Loucy (cell line): ENCODE results near the gene CLDN14.

Source experiments
- H2AFZ ChIP-seq: fragments of 200-600 bp; sonication (generic); 2 replicates; pipeline ENCODE4 v1.6.0; 2016; ENCODE audit warnings: antibody characterized with exemption, mild to moderate bottlenecking, low read length, moderate library complexity
- H3F3A ChIP-seq: fragments of 200-600 bp; 2 replicates; pipeline ENCODE4 v1.6.0; 2016; ENCODE audit warnings: antibody characterized with exemption, low read depth, mild to moderate bottlenecking
- H3K27me3 ChIP-seq: fragments of 200-600 bp; sonication (generic); 2 replicates; pipeline ENCODE4 v1.6.1; 2014; ENCODE audit warnings: low read length, mild to moderate bottlenecking; ENCODE audit not compliant: insufficient read depth, poor library complexity, severe bottlenecking
- H3K36me3 ChIP-seq: fragments of 200-600 bp; sonication (generic); 2 replicates; pipeline ENCODE4 v1.6.1; 2016; ENCODE audit warnings: low read length; ENCODE audit not compliant: insufficient read depth
- H3K4me1 ChIP-seq: fragments of 200-600 bp; sonication (generic); 2 replicates; pipeline ENCODE4 v1.5.1; 2014; ENCODE audit warnings: low read length, mild to moderate bottlenecking; ENCODE audit not compliant: insufficient read depth, poor library complexity, severe bottlenecking
- H3K4me2 ChIP-seq: fragments of 200-600 bp; sonication (generic); 2 replicates; pipeline ENCODE4 v1.6.0; 2014; ENCODE audit warnings: antibody characterized with exemption, low read length, low read depth, mild to moderate bottlenecking; ENCODE audit not compliant: poor library complexity, severe bottlenecking
- H3K4me3 ChIP-seq: fragments of 200-600 bp; sonication (generic); 2 replicates; pipeline ENCODE4 v1.5.1; 2014; ENCODE audit warnings: low read length, mild to moderate bottlenecking, mixed read lengths; ENCODE audit not compliant: poor library complexity, severe bottlenecking
- H3K79me2 ChIP-seq: fragments of 200-600 bp; sonication (generic); 2 replicates; pipeline ENCODE4 v1.6.1; 2014; ENCODE audit warnings: low read length; ENCODE audit not compliant: insufficient read depth
- H3K9ac ChIP-seq: fragments of 200-600 bp; sonication (generic); 2 replicates; pipeline ENCODE4 v1.6.0; 2014; ENCODE audit warnings: mild to moderate bottlenecking, low read depth, low read length, moderate library complexity; ENCODE audit not compliant: poor library complexity, severe bottlenecking
- H3K9me2 ChIP-seq: fragments of 200-600 bp; sonication (generic); replicated peaks from 2 replicates; pipeline ENCODE4 v1.6.1; 2016; ENCODE audit warnings: low read depth, low read length, mixed read lengths
- H3K9me3 ChIP-seq: fragments of 200-600 bp; sonication (generic); 2 replicates; pipeline ENCODE4 v1.6.1; 2014; ENCODE audit warnings: mild to moderate bottlenecking, antibody characterized with exemption, low read length, low read depth; ENCODE audit not compliant: insufficient read depth
- H4K20me1 ChIP-seq: fragments of 200-600 bp; sonication (generic); 2 replicates; pipeline ENCODE4 v1.6.0; 2014; ENCODE audit warnings: antibody characterized with exemption, low read length, mild to moderate bottlenecking; ENCODE audit not compliant: insufficient read depth, poor library complexity, severe bottlenecking
- EZH2phosphoT487 ChIP-seq: fragments of 200-600 bp; IDR thresholded peaks from 2 replicates; pipeline ENCODE4 v1.6.1; 2018; ENCODE audit warnings: antibody characterized with exemption, mild to moderate bottlenecking, moderate library complexity, borderline replicate concordance
- TF ChIP-seq, protein P1 (sequence below): fragments of 200-600 bp; sonication (generic); conservative IDR thresholded peaks from 2 replicates; pipeline ENCODE4 v1.5.1; 2014; ENCODE audit warnings: mild to moderate bottlenecking, antibody characterized with exemption, low read length

CLDN14 gene

DNA sequence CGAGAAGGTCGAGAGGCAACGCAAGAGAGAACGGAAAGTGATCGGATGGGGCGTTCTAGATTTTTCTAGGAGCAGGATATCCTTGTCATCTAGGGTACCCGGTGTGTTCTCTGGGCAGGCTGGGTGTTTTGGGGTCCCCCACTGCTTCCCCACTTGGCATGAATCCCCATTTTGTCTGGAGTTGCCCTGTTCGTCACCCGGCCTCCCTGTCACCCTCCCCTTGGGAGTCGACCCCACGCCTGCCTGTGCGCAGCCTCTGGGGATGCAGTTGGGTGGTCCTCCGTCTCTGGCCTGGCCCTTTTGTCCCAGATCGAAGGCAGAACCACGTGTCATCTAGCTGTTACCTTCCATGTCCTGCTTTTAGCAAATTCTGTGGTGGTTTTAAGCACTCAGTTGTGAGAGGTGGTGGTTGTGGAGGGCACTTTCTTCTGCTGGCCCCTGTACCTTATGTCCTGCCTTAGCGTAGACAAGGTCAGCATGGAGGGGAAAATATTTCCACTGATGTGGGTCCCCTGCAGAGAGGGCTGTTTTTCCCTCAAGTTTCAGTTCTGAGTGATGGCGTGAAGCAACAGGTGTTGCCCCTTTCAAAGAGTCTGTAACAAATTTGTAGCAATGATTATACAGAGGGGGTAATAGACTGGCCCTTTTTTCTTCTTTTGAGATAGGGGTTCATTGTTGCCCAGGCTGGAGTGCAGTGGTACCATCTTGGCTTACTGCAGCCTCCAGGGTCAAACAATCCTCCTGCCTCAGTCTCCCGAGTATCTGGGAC lies 59.2 kb downstream of the CLDN14 start:
- no peak overlapping the region for H2AFZ ChIP-seq
- no peaks in the 10 kb centered on the region for H4K20me1 ChIP-seq
- H3K36me3 ChIP-seq, result peaks cover 10% of the 10 kb centered on the region; the same call in 1 of the 2 replicates
- H3K27me3 ChIP-seq, result no peaks in the 10 kb centered on the region
- TF ChIP-seq, protein P1, sequence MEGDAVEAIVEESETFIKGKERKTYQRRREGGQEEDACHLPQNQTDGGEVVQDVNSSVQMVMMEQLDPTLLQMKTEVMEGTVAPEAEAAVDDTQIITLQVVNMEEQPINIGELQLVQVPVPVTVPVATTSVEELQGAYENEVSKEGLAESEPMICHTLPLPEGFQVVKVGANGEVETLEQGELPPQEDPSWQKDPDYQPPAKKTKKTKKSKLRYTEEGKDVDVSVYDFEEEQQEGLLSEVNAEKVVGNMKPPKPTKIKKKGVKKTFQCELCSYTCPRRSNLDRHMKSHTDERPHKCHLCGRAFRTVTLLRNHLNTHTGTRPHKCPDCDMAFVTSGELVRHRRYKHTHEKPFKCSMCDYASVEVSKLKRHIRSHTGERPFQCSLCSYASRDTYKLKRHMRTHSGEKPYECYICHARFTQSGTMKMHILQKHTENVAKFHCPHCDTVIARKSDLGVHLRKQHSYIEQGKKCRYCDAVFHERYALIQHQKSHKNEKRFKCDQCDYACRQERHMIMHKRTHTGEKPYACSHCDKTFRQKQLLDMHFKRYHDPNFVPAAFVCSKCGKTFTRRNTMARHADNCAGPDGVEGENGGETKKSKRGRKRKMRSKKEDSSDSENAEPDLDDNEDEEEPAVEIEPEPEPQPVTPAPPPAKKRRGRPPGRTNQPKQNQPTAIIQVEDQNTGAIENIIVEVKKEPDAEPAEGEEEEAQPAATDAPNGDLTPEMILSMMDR, result no peak
- no peak for TF ChIP-seq EZH2phosphoT487
- no peaks in the 10 kb centered on the region for H3F3A ChIP-seq
- no peaks in the 10 kb centered on the region for H3K9me2 ChIP-seq
- H3K4me1 ChIP-seq, result no peaks in the 10 kb centered on the region
- no peak overlapping the region for H3K9ac ChIP-seq
- no peak overlapping the region for H3K4me3 ChIP-seq
- no peak overlapping the region for H3K4me2 ChIP-seq
- H3K79me2 ChIP-seq, result no peaks in the 10 kb centered on the region
- no peaks in the 10 kb centered on the region for H3K9me3 ChIP-seq

DNA sequence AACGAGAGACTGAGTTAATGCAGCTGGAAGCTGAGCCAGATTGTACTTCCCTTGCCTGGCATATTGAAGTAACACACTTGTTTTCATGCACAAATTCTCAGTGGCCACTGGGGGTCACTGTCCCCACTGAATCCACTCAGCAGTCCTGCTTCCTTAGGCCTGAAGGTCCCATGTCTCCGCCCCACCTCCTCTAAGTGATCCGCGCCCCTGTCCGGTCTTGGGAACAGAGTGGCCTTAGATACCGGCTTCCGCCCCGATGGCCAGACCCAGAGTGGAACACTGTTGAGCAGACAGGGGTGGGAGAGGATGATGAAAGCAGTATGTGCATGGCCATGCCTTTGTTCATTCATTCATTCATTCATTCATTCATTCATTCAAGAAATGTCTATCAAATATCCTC lies 59.9 kb downstream of the CLDN14 start:
- H4K20me1 ChIP-seq, result no peaks in the 10 kb centered on the region
- H3K9me2 ChIP-seq, result no peaks in the 10 kb centered on the region
- H3K36me3 ChIP-seq, result peaks cover 10% of the 10 kb centered on the region; the same call in 1 of the 2 replicates
- no peak overlapping the region for H3K4me3 ChIP-seq
- H2AFZ ChIP-seq, result no peak overlapping the region
- H3K9ac ChIP-seq, result no peak overlapping the region
- TF ChIP-seq EZH2phosphoT487, result no peak
- TF ChIP-seq, protein P1, result peak; percentile 80
- no peaks in the 10 kb centered on the region for H3K4me1 ChIP-seq
- no peaks in the 10 kb centered on the region for H3K27me3 ChIP-seq
- no peaks in the 10 kb centered on the region for H3K79me2 ChIP-seq
- H3F3A ChIP-seq, result no peaks in the 10 kb centered on the region
- no peaks in the 10 kb centered on the region for H3K9me3 ChIP-seq
- no peak overlapping the region for H3K4me2 ChIP-seq

- H2AFZ ChIP-seq, result no peak overlapping the region
- no peaks in the 10 kb centered on the region for H3K79me2 ChIP-seq
- no peaks in the 10 kb centered on the region for H4K20me1 ChIP-seq
- no peaks in the 10 kb centered on the region for H3F3A ChIP-seq
- H3K4me3 ChIP-seq, result no peak overlapping the region
- H3K36me3 ChIP-seq, result peaks cover 11% of the 10 kb centered on the region; the same call in 1 of the 2 replicates
- TF ChIP-seq, protein P1, result no peak
- no peaks in the 10 kb centered on the region for H3K9me3 ChIP-seq
- H3K9ac ChIP-seq, result no peak overlapping the region
- H3K4me1 ChIP-seq, result no peaks in the 10 kb centered on the region
- no peak overlapping the region for H3K4me2 ChIP-seq
- no peaks in the 10 kb centered on the region for H3K27me3 ChIP-seq
- H3K9me2 ChIP-seq, result no peaks in the 10 kb centered on the region
Observed at GRCh38 chr21:36419241-36419640, 60.7 kb downstream of the CLDN14 start.
